Limb (tissue), 2 donors: ENCODE results near the gene WDFY4.

Experiments
- DNase-seq, 2 donors: peaks; one replicate each; pipeline ENCODE4 v3.0.0-alpha.2; 2016; ENCODE audit errors: extremely low spot score in 2 of 2

WDFY4 gene

GRCh38 chr10:48769706-48770435 is 85.2 kb downstream of the WDFY4 start:
- no peak for DNase-seq

- DNase-seq: no peak
These were observed 86.0 kb downstream of the WDFY4 start for GRCh38 chr10:48770561-48771089.

GRCh38 chr10:48771234-48771633 is 86.6 kb downstream of the WDFY4 start:
- DNase-seq: no peak

GRCh38 chr10:48772059-48772458 is 87.4 kb downstream of the WDFY4 start:
- DNase-seq: no peak

GRCh38 chr10:48773580-48773979 is 88.9 kb downstream of the WDFY4 start:
- no peak for DNase-seq

- no peak for DNase-seq
These were observed 89.9 kb downstream of the WDFY4 start for GRCh38 chr10:48774416-48775205.

- DNase-seq: no peak
These were observed 90.5 kb downstream of the WDFY4 start for GRCh38 chr10:48775206-48775517.

- DNase-seq: no peak
These were observed 91.4 kb downstream of the WDFY4 start for GRCh38 chr10:48776005-48776522.

GRCh38 chr10:48776528-48776927 is 91.9 kb downstream of the WDFY4 start:
- no peak for DNase-seq

- DNase-seq: no peak
These were observed 92.4 kb downstream of the WDFY4 start for GRCh38 chr10:48777110-48777509.

- DNase-seq: no peak
These were observed 93.7 kb downstream of the WDFY4 start for GRCh38 chr10:48778193-48778857.

- no peak for DNase-seq
These were observed 94.4 kb downstream of the WDFY4 start for GRCh38 chr10:48779077-48779476.

- no peak for DNase-seq
These were observed 95.0 kb downstream of the WDFY4 start for GRCh38 chr10:48779546-48780152.

- no peak for DNase-seq
These were observed 95.7 kb downstream of the WDFY4 start for GRCh38 chr10:48780341-48780740.

- no peak for DNase-seq
These were observed 97.7 kb downstream of the WDFY4 start for GRCh38 chr10:48782386-48782785.

GRCh38 chr10:48784031-48784430 is 99.4 kb downstream of the WDFY4 start:
- no peak for DNase-seq

GRCh38 chr10:48785796-48786195 is 101.1 kb downstream of the WDFY4 start:
- no peak for DNase-seq

GRCh38 chr10:48786606-48787282 is 102.1 kb downstream of the WDFY4 start:
- no peak for DNase-seq

GRCh38 chr10:48788554-48788953 is 103.9 kb downstream of the WDFY4 start:
- DNase-seq: no peak

- no peak for DNase-seq
These were observed 105.1 kb downstream of the WDFY4 start for GRCh38 chr10:48789486-48790456.
